Gastrocnemius medialis (tissue), 4 donors: Measurements from ENCODE around the gene MALRD1. TPM values are rescaled to one million over a fixed set of nuclear protein-coding genes. Genes with fewer than 3 reads are reported as not detected.

Source experiments
- ATAC-seq, 2 donors: fragments of 150-250 bp; one replicate each; pipeline ENCODE4 v1.9.1; 2016
- DNase-seq, 2 donors: peaks; one replicate each; pipeline ENCODE4 v3.0.0-alpha.2; 2019
- H3K27ac ChIP-seq, 4 donors: fragments of 200-600 bp; sonication (generic); 1 replicate in 1 of 4; 2 replicates in 3 of 4; pipeline ENCODE4 v1.5.1; 2016 to 2018; ENCODE audit warnings: mild to moderate bottlenecking in 2 of 4, moderate library complexity in 1 of 4
- H3K27me3 ChIP-seq, 3 donors: fragments of 200-600 bp; sonication (generic) in 2 of 3; 1 replicate in 1 of 3; 2 replicates in 2 of 3; pipeline versions ENCODE4 v1.5.1 to v1.6.0; 2016 to 2019; ENCODE audit warnings: mild to moderate bottlenecking in 1 of 3, moderate library complexity in 1 of 3
- H3K36me3 ChIP-seq, 2 donors: fragments of 200-600 bp; sonication (generic) in 1 of 2; one replicate each; pipeline ENCODE4 v1.5.1; 2017 to 2018
- H3K4me1 ChIP-seq, 2 donors: fragments of 200-600 bp; sonication (generic) in 1 of 2; one replicate each; pipeline ENCODE4 v1.5.1; 2016 to 2017; ENCODE audit warnings: mild to moderate bottlenecking in 2 of 2
- H3K4me3 ChIP-seq, 4 donors: fragments of 200-600 bp; sonication (generic) in 3 of 4; 1 replicate in 1 of 4; 2 replicates in 3 of 4; pipeline ENCODE4 v1.5.1; 2016 to 2019; ENCODE audit warnings: mild to moderate bottlenecking in 2 of 4
- H3K9me3 ChIP-seq, 3 donors: fragments of 200-600 bp; sonication (generic) in 2 of 3; 1 replicate in 1 of 3; 2 replicates in 2 of 3; pipeline ENCODE4 v1.5.1; 2016 to 2019
- CTCF ChIP-seq, 5 experiments: fragments of 450-650 bp in 3 of 5; fragments of 200-600 bp in 2 of 5; sonication (generic) in 2 of 5; IDR thresholded peaks in 4 of 5; conservative IDR thresholded peaks in 1 of 5; 1 replicate in 4 of 5; 2 replicates in 1 of 5; pipeline ENCODE4 v1.5.1; 2016 to 2019; ENCODE audit warnings: antibody characterized with exemption in 5 of 5, mild to moderate bottlenecking in 3 of 5, moderate library complexity in 3 of 5
- POLR2A ChIP-seq, 2 donors: fragments of 450-650 bp; IDR thresholded peaks; one replicate each; pipeline ENCODE4 v1.6.1; 2017; ENCODE audit warnings: antibody characterized with exemption in 2 of 2, mild to moderate bottlenecking in 2 of 2, moderate library complexity in 2 of 2
- in situ Hi-C, 4 donors: fragments of 200-750 bp; cut with MboI; loops; one replicate each; pipeline versions ENCODE4 v1.15.0 to v1.8.0; 2017; ENCODE audit warnings: low sequenced_read_pairs in 4 of 4
- intact Hi-C: fragments of 100-400 bp; cut with DNase I; formaldehyde crosslinking; loops from one replicate; pipeline ENCODE4 v1.15.1; 2023; ENCODE audit warnings: low total_unique reads
- total RNA-seq, 4 donors: library from RNA; depleted of rRNA; stranded (reverse); fragments of >200 nt; gene quantifications; one replicate each; pipeline versions ENCODE4 v1.1.0 to v1.2.3, GENCODE V29; 2016

Gene MALRD1
- total RNA-seq, 4 donors from 2014 or later, result 0.75 TPM; not detected in 3

GRCh38 chr10:19572056-19572455, 523.5 kb downstream of the MALRD1 start:
- H3K4me1 ChIP-seq, result peaks cover 4 to 25% of the 10 kb centered on the region in 2 donors
- DNase-seq (no peak), ATAC-seq (peak in 1 of 2 donors; percentile 37)
- in situ Hi-C loops, result no loop called here
- H3K36me3 ChIP-seq, result no peaks in the 10 kb centered on the region
- peak overlapping the region; percentile 52 to 82 (median 66) for H3K27ac ChIP-seq
- no peak overlapping the region for H3K4me3 ChIP-seq
- H3K9me3 ChIP-seq, result no peaks in the 10 kb centered on the region
- intact Hi-C loops, result no loop called here
- TF ChIP-seq CTCF (IDR thresholded peaks at IDR 0.05 in 4 of 5, conservative IDR thresholded peaks at IDR 0.05 in 1 of 5) (no peak), POLR2A (IDR thresholded peaks at IDR 0.05) (no peak)
- H3K27me3 ChIP-seq, result no peaks in the 10 kb centered on the region

- no peak for ATAC-seq
- in situ Hi-C loops, result no loop called here
These were observed 528.0 kb downstream of the MALRD1 start for GRCh38 chr10:19576576-19576975.

GRCh38 chr10:19577381-19577780, 528.8 kb downstream of the MALRD1 start:
- in situ Hi-C loops, result no loop called here
- intact Hi-C loops, result no loop called here
- TF ChIP-seq CTCF (IDR thresholded peaks at IDR 0.05 in 4 of 5, conservative IDR thresholded peaks at IDR 0.05 in 1 of 5) (no peak), POLR2A (IDR thresholded peaks at IDR 0.05) (no peak)
- Histone ChIP-seq H3K4me1 (no peaks in the 10 kb centered on the region), H3K27me3 (no peaks in the 10 kb centered on the region), H3K27ac (no peak overlapping the region), H3K9me3 (no peaks in the 10 kb centered on the region), H3K4me3 (no peak overlapping the region), H3K36me3 (no peaks in the 10 kb centered on the region)
- ATAC-seq, result no peak
- no peak for DNase-seq

More at GRCh38 chr10:19576576-19576975, 528.0 kb downstream of the MALRD1 start:
- no peak overlapping the region for H3K4me3 ChIP-seq
- H3K27ac ChIP-seq, result no peak overlapping the region
- DNase-seq, result no peak
- H3K4me1 ChIP-seq, result peaks cover 4 to 7% of the 10 kb centered on the region in 2 donors
- no peaks in the 10 kb centered on the region for H3K9me3 ChIP-seq
- intact Hi-C loops, result no loop called here
- TF ChIP-seq CTCF (IDR thresholded peaks at IDR 0.05 in 4 of 5, conservative IDR thresholded peaks at IDR 0.05 in 1 of 5) (no peak), POLR2A (IDR thresholded peaks at IDR 0.05) (no peak)
- no peaks in the 10 kb centered on the region for H3K27me3 ChIP-seq
- H3K36me3 ChIP-seq, result no peaks in the 10 kb centered on the region

GRCh38 chr10:19577807-19578206, 529.2 kb downstream of the MALRD1 start:
- no peak for TF ChIP-seq CTCF (IDR thresholded peaks at IDR 0.05 in 4 of 5, conservative IDR thresholded peaks at IDR 0.05 in 1 of 5)
- TF ChIP-seq POLR2A (IDR thresholded peaks at IDR 0.05), result no peak
- intact Hi-C loops, result no loop called here
- H3K4me3 ChIP-seq, result no peak overlapping the region
- H3K36me3 ChIP-seq, result no peaks in the 10 kb centered on the region
- no peak for DNase-seq
- H3K4me1 ChIP-seq, result no peaks in the 10 kb centered on the region
- no peak for ATAC-seq
- no peaks in the 10 kb centered on the region for H3K27me3 ChIP-seq
- no peaks in the 10 kb centered on the region for H3K9me3 ChIP-seq
- no peak overlapping the region for H3K27ac ChIP-seq
- in situ Hi-C loops, result no loop called here

- intact Hi-C loops, result no loop called here
- H3K9me3 ChIP-seq, result no peaks in the 10 kb centered on the region
- H3K27ac ChIP-seq, result no peak overlapping the region
- no peaks in the 10 kb centered on the region for H3K4me1 ChIP-seq
- H3K27me3 ChIP-seq, result no peaks in the 10 kb centered on the region
- H3K4me3 ChIP-seq, result no peak overlapping the region
- DNase-seq (no peak), ATAC-seq (no peak)
- TF ChIP-seq POLR2A (IDR thresholded peaks at IDR 0.05) (no peak), CTCF (IDR thresholded peaks at IDR 0.05 in 4 of 5, conservative IDR thresholded peaks at IDR 0.05 in 1 of 5) (no peak)
- H3K36me3 ChIP-seq, result no peaks in the 10 kb centered on the region
- in situ Hi-C loops, result no loop called here
These were observed 530.0 kb downstream of the MALRD1 start for GRCh38 chr10:19578571-19578970.
